ENCODE measurements around the gene SLC25A41. TPM values are rescaled to one million over a fixed set of nuclear protein-coding genes. Genes with fewer than 3 reads are reported as not detected.

SLC25A41 gene
- total RNA-seq, 2 experiments from 2014 or later: 0.16 to 0.18 TPM

GRCh38 chr19:6459262-6460098 is 25.9 kb upstream of the SLC25A41 start, which contains the start of gene SLC25A23:
SLC25A23 (minus strand) TSS chr19:6459792; CDS start chr19:6459628, 164 bp downstream.
- H3K27ac Mint-ChIP-seq: peak within 1 kb of the TSS; percentile 92
- peaks cover 6% of the 10 kb centered on the region for H3K9me3 Mint-ChIP-seq (ENCODE audit: insufficient read depth)
- peak within 1 kb of the TSS; percentile 94 for H3K4me3 Mint-ChIP-seq
- peaks cover 25% of the 10 kb centered on the region for H3K36me3 Mint-ChIP-seq (ENCODE audit: low read depth)
- ATAC-seq: peak; percentile 40
- ChIA-PET CTCF (interaction anchor here (1.6 kb wide), 1 partner anchor 34 kb away, joined by 4 read pairs; no protein-coding TSS in a partner anchor), POLR2A (interaction anchor here (0.5 to 2.2 kb wide), 3 partner anchors 22 to 38 kb away, joined by 3 to 17 read pairs (median 4); partner anchors contain the start of gene DENND1C)
- H3K4me1 Mint-ChIP-seq (ENCODE audit: low read depth): peaks cover 27% of the 10 kb centered on the region
- DNase-seq: peak; percentile 70
- H3K27me3 Mint-ChIP-seq (ENCODE audit: low read depth): no peaks in the 10 kb centered on the region

GRCh38 chr19:6458695-6459261 is 25.2 kb upstream of the SLC25A41 start:
- POLR2A ChIA-PET: interaction anchor here (0.8 to 2.2 kb wide), 2 partner anchors 23 to 38 kb away, joined by 4 to 17 read pairs; partner anchors contain the start of gene DENND1C
- ATAC-seq (no peak), DNase-seq (no peak)
- H3K4me3 Mint-ChIP-seq: peak overlapping the region; percentile 77
- peaks cover 6% of the 10 kb centered on the region for H3K9me3 Mint-ChIP-seq (ENCODE audit: insufficient read depth)
- peaks cover 23% of the 10 kb centered on the region for H3K4me1 Mint-ChIP-seq (ENCODE audit: low read depth)
- peaks cover 32% of the 10 kb centered on the region for H3K36me3 Mint-ChIP-seq (ENCODE audit: low read depth)
- CTCF ChIA-PET: interaction anchor here (1.6 kb wide), 1 partner anchor 34 kb away, joined by 4 read pairs; no protein-coding TSS in a partner anchor
- H3K27me3 Mint-ChIP-seq (ENCODE audit: low read depth): no peaks in the 10 kb centered on the region
- H3K27ac Mint-ChIP-seq: peak overlapping the region; percentile 58

- peak overlapping the region; percentile 58 for H3K27ac Mint-ChIP-seq
- H3K4me3 Mint-ChIP-seq: peak overlapping the region; percentile 77
- peaks cover 37% of the 10 kb centered on the region for H3K36me3 Mint-ChIP-seq (ENCODE audit: low read depth)
- peaks cover 10% of the 10 kb centered on the region for H3K9me3 Mint-ChIP-seq (ENCODE audit: insufficient read depth)
- POLR2A ChIA-PET: interaction anchor here (2.2 kb wide), 1 partner anchor 24 kb away, joined by 17 read pairs; the partner anchor contains the start of gene DENND1C
- CTCF ChIA-PET: interaction anchor here (1.6 kb wide), 1 partner anchor 33 kb away, joined by 4 read pairs; no protein-coding TSS in a partner anchor
- peaks cover 23% of the 10 kb centered on the region for H3K4me1 Mint-ChIP-seq (ENCODE audit: low read depth)
- ATAC-seq (no peak), DNase-seq (no peak)
- H3K27me3 Mint-ChIP-seq (ENCODE audit: low read depth): no peaks in the 10 kb centered on the region
Observed at GRCh38 chr19:6457958-6458694, 24.6 kb upstream of the SLC25A41 start.

- Mint-ChIP-seq H3K27ac (no peak overlapping the region), H3K36me3 (ENCODE audit: low read depth) (peaks cover 45% of the 10 kb centered on the region), H3K27me3 (ENCODE audit: low read depth) (no peaks in the 10 kb centered on the region), H3K9me3 (ENCODE audit: insufficient read depth) (peaks cover 10% of the 10 kb centered on the region), H3K4me3 (no peak overlapping the region), H3K4me1 (ENCODE audit: low read depth) (peaks cover 20% of the 10 kb centered on the region)
- ChIA-PET POLR2A (no interaction called here), CTCF (no interaction called here)
- ATAC-seq (no peak), DNase-seq (no peak)
Observed at GRCh38 chr19:6455924-6456323, 22.4 kb upstream of the SLC25A41 start.

GRCh38 chr19:6453951-6454565 is 20.5 kb upstream of the SLC25A41 start:
- peaks cover 46% of the 10 kb centered on the region for H3K36me3 Mint-ChIP-seq (ENCODE audit: low read depth)
- ChIA-PET CTCF (no interaction called here), POLR2A (interaction anchor here (0.5 kb wide), 1 partner anchor 32 kb away, joined by 3 read pairs; no protein-coding TSS in a partner anchor)
- no peak overlapping the region for H3K4me3 Mint-ChIP-seq
- H3K9me3 Mint-ChIP-seq (ENCODE audit: insufficient read depth): peaks cover 10% of the 10 kb centered on the region
- no peak overlapping the region for H3K27ac Mint-ChIP-seq
- DNase-seq: no peak
- no peak for ATAC-seq
- H3K27me3 Mint-ChIP-seq (ENCODE audit: low read depth): no peaks in the 10 kb centered on the region
- peaks cover 13% of the 10 kb centered on the region for H3K4me1 Mint-ChIP-seq (ENCODE audit: low read depth)

- POLR2A ChIA-PET: no interaction called here
- Mint-ChIP-seq H3K9me3 (ENCODE audit: insufficient read depth) (peaks cover 10% of the 10 kb centered on the region), H3K4me1 (ENCODE audit: low read depth) (peaks cover 3% of the 10 kb centered on the region), H3K36me3 (ENCODE audit: low read depth) (peaks cover 46% of the 10 kb centered on the region), H3K27ac (no peak overlapping the region), H3K4me3 (no peak overlapping the region), H3K27me3 (ENCODE audit: low read depth) (no peaks in the 10 kb centered on the region)
- ATAC-seq: no peak
- CTCF ChIA-PET: no interaction called here
- no peak for DNase-seq
Observed at GRCh38 chr19:6452899-6453298, 19.3 kb upstream of the SLC25A41 start.

- Mint-ChIP-seq H3K4me1 (ENCODE audit: low read depth) (no peaks in the 10 kb centered on the region), H3K4me3 (no peak overlapping the region), H3K27ac (no peak overlapping the region), H3K36me3 (ENCODE audit: low read depth) (peaks cover 43% of the 10 kb centered on the region), H3K27me3 (ENCODE audit: low read depth) (no peaks in the 10 kb centered on the region), H3K9me3 (ENCODE audit: insufficient read depth) (peaks cover 10% of the 10 kb centered on the region)
- DNase-seq (no peak), ATAC-seq (no peak)
- POLR2A ChIA-PET: no interaction called here
- CTCF ChIA-PET: no interaction called here
Observed at GRCh38 chr19:6452223-6452614, 18.7 kb upstream of the SLC25A41 start.

GRCh38 chr19:6451583-6452222 is 18.1 kb upstream of the SLC25A41 start:
- Mint-ChIP-seq H3K27ac (no peak overlapping the region), H3K4me3 (no peak overlapping the region), H3K9me3 (ENCODE audit: insufficient read depth) (peaks cover 10% of the 10 kb centered on the region), H3K27me3 (ENCODE audit: low read depth) (no peaks in the 10 kb centered on the region), H3K36me3 (ENCODE audit: low read depth) (peaks cover 43% of the 10 kb centered on the region), H3K4me1 (ENCODE audit: low read depth) (no peaks in the 10 kb centered on the region)
- DNase-seq (no peak), ATAC-seq (no peak)
- ChIA-PET CTCF (no interaction called here), POLR2A (no interaction called here)

- POLR2A ChIA-PET: no interaction called here
- H3K4me3 Mint-ChIP-seq: no peak overlapping the region
- DNase-seq: no peak
- H3K36me3 Mint-ChIP-seq (ENCODE audit: low read depth): peaks cover 30% of the 10 kb centered on the region
- H3K27me3 Mint-ChIP-seq (ENCODE audit: low read depth): no peaks in the 10 kb centered on the region
- no peak for ATAC-seq
- peaks cover 7% of the 10 kb centered on the region for H3K9me3 Mint-ChIP-seq (ENCODE audit: insufficient read depth)
- CTCF ChIA-PET: interaction anchor here (0.6 kb wide), 1 partner anchor 13 kb away, joined by 4 read pairs; no protein-coding TSS in a partner anchor
- H3K4me1 Mint-ChIP-seq (ENCODE audit: low read depth): no peaks in the 10 kb centered on the region
- H3K27ac Mint-ChIP-seq: no peak overlapping the region
Observed at GRCh38 chr19:6450166-6450565, 16.6 kb upstream of the SLC25A41 start.

- H3K36me3 Mint-ChIP-seq (ENCODE audit: low read depth): peaks cover 10% of the 10 kb centered on the region
- H3K9me3 Mint-ChIP-seq (ENCODE audit: insufficient read depth): no peaks in the 10 kb centered on the region
- DNase-seq (no peak), ATAC-seq (no peak)
- H3K27ac Mint-ChIP-seq: no peak overlapping the region
- no peak overlapping the region for H3K4me3 Mint-ChIP-seq
- POLR2A ChIA-PET: no interaction called here
- H3K4me1 Mint-ChIP-seq (ENCODE audit: low read depth): no peaks in the 10 kb centered on the region
- H3K27me3 Mint-ChIP-seq (ENCODE audit: low read depth): no peaks in the 10 kb centered on the region
- CTCF ChIA-PET: no interaction called here
Observed at GRCh38 chr19:6448045-6448444, 14.5 kb upstream of the SLC25A41 start.

GRCh38 chr19:6446452-6446851 is 12.9 kb upstream of the SLC25A41 start:
- Mint-ChIP-seq H3K4me1 (ENCODE audit: low read depth) (no peaks in the 10 kb centered on the region), H3K27ac (no peak overlapping the region), H3K27me3 (ENCODE audit: low read depth) (no peaks in the 10 kb centered on the region), H3K36me3 (ENCODE audit: low read depth) (peaks cover 3% of the 10 kb centered on the region), H3K9me3 (ENCODE audit: insufficient read depth) (no peaks in the 10 kb centered on the region), H3K4me3 (no peak overlapping the region)
- ChIA-PET CTCF (no interaction called here), POLR2A (no interaction called here)
- DNase-seq: no peak
- ATAC-seq: no peak

Data from activated CD8-positive, alpha-beta T cell treated with anti-CD3 and anti-CD28 coated beads, Interleukin-2, amount 10 ng/mL, durations not matched to agents 7 days and 5 days (primary cell).